ENCODE results near the gene CX3CR1.

GRCh38 chr3:39219702-39220101, 60.1 kb downstream of the CX3CR1 start:
- no peak for TF ChIP-seq CTCF (conservative IDR thresholded peaks at IDR 0.05 in 1 of 2, IDR thresholded peaks at IDR 0.05 in 1 of 2; ENCODE audit: extremely low read depth in 1 of 2, insufficient read depth in 1 of 2, low read depth in 1 of 2, low read length in 2 of 2)
- no peak for TF ChIP-seq EZH2 (IDR thresholded peaks at IDR 0.05; ENCODE audit: borderline replicate concordance, low read length)
